ENCODE measurements around the gene RPL13A. TPM values are rescaled to one million over a fixed set of nuclear protein-coding genes. Genes with fewer than 3 reads are reported as not detected.

RPL13A gene
- total RNA-seq, 4 donors from 2014 or later: 1,462 to 5,863 (median 3,544) TPM

- intact Hi-C loops (cut with DNase I; ENCODE audit: low total_unique reads): no loop called here
- DNase-seq: no peak
- H3K27ac ChIP-seq: peak overlapping the region; percentile 93
- no peaks in the 10 kb centered on the region for H3K36me3 ChIP-seq
- TF ChIP-seq, protein P1, sequence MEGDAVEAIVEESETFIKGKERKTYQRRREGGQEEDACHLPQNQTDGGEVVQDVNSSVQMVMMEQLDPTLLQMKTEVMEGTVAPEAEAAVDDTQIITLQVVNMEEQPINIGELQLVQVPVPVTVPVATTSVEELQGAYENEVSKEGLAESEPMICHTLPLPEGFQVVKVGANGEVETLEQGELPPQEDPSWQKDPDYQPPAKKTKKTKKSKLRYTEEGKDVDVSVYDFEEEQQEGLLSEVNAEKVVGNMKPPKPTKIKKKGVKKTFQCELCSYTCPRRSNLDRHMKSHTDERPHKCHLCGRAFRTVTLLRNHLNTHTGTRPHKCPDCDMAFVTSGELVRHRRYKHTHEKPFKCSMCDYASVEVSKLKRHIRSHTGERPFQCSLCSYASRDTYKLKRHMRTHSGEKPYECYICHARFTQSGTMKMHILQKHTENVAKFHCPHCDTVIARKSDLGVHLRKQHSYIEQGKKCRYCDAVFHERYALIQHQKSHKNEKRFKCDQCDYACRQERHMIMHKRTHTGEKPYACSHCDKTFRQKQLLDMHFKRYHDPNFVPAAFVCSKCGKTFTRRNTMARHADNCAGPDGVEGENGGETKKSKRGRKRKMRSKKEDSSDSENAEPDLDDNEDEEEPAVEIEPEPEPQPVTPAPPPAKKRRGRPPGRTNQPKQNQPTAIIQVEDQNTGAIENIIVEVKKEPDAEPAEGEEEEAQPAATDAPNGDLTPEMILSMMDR (IDR thresholded peaks at IDR 0.05): no peak
- H3K4me3 ChIP-seq: peak overlapping the region; percentile 93 to 94
- H3K4me1 ChIP-seq: peaks cover 9 to 20% of the 10 kb centered on the region in 2 donors
- no peaks in the 10 kb centered on the region for H3K9me3 ChIP-seq
- H3K27me3 ChIP-seq: no peaks in the 10 kb centered on the region
Observed at GRCh38 chr19:49488863-49489537, 1.6 kb downstream of the RPL13A start.

DNA sequence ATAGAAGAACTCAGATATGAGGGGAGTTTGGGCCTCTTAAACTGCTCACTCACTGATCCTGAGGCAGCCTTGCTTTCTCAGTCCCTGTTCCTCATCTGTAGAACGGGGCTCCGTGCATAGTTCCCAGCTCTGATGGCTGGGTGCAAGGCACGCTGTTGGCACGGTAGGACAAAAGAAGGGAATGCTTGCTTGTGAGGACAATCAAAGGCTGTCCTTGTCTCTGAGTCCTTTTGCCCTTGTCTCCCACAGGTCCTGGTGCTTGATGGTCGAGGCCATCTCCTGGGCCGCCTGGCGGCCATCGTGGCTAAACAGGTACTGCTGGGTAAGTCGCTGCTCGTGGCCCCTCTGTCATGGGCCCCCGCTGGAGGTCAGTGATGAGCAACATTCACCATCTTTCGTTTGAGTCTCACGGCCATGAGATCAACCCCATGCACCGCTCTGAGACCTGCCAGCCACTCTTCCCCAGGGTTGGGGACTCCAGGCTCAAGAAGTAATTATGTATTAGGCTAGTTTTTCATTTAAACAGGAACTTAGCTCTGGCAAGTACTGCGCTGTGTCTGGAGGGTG is 2.3 kb downstream of the RPL13A start:
- H3K27ac ChIP-seq: peak overlapping the region in 1 of 2 donors; percentile 93
- peaks cover 9 to 20% of the 10 kb centered on the region in 2 donors for H3K4me1 ChIP-seq
- DNase-seq: no peak
- TF ChIP-seq, protein P1 (IDR thresholded peaks at IDR 0.05): no peak
- no peak for TF ChIP-seq POLR2A (IDR thresholded peaks at IDR 0.05)
- intact Hi-C loops (cut with DNase I; ENCODE audit: low total_unique reads): no loop called here
- H3K36me3 ChIP-seq: no peaks in the 10 kb centered on the region
- no peaks in the 10 kb centered on the region for H3K9me3 ChIP-seq
- H3K27me3 ChIP-seq: no peaks in the 10 kb centered on the region
- H3K4me3 ChIP-seq: peak overlapping the region in 1 of 2 donors; percentile 94

- Histone ChIP-seq H3K4me3 (no peak overlapping the region), H3K9me3 (no peaks in the 10 kb centered on the region), H3K36me3 (no peaks in the 10 kb centered on the region), H3K27me3 (no peaks in the 10 kb centered on the region), H3K27ac (peak overlapping the region in 1 of 2 donors; percentile 93), H3K4me1 (peaks cover 9 to 20% of the 10 kb centered on the region in 2 donors)
- intact Hi-C loops (cut with DNase I; ENCODE audit: low total_unique reads): no loop called here
- TF ChIP-seq, protein P1 (IDR thresholded peaks at IDR 0.05): no peak
- no peak for TF ChIP-seq POLR2A (IDR thresholded peaks at IDR 0.05)
- no peak for DNase-seq
Observed at GRCh38 chr19:49490287-49491029, 3.0 kb downstream of the RPL13A start.

DNA sequence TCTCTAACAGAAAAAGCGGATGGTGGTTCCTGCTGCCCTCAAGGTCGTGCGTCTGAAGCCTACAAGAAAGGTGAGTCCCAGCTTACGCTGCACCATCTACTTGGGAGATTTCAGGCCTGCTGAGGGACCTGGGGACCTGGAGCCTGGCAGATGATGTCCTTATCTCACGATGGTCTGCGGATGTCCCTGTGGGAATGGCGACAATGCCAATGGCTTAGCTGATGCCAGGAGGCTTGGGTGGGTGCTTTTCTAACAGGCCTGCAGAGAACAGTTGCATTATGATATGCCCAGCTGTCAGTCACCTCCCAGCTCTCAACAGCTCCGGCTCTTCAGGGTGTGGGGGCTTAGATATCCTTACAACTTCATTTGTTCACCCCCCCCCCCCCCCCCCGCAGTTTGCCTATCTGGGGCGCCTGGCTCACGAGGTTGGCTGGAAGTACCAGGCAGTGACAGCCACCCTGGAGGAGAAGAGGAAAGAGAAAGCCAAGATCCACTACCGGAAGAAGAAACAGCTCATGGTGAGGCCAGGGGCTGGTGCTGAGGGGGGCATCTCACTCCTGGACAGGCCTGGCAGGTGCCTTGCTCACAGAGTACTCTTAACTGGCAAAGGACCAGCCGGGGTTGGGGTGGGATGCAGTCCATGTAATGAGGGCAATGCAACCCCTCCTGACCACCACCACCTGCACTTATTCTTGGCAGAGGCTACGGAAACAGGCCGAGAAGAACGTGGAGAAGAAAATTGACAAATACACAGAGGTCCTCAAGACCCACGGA is 3.8 kb downstream of the RPL13A start:
- H3K27ac ChIP-seq: peak overlapping the region in 1 of 2 donors; percentile 6
- H3K36me3 ChIP-seq: no peaks in the 10 kb centered on the region
- peaks cover 9 to 23% of the 10 kb centered on the region in 2 donors for H3K4me1 ChIP-seq

More for the DNA sequence above, 3.8 kb downstream of the RPL13A start:
- H3K9me3 ChIP-seq: no peaks in the 10 kb centered on the region
- no peak for DNase-seq
- no peak overlapping the region for H3K4me3 ChIP-seq
- intact Hi-C loops (cut with DNase I; ENCODE audit: low total_unique reads): no loop called here
- TF ChIP-seq, protein P1 (IDR thresholded peaks at IDR 0.05): no peak
- no peak for TF ChIP-seq POLR2A (IDR thresholded peaks at IDR 0.05)
- no peaks in the 10 kb centered on the region for H3K27me3 ChIP-seq

All from uterus (tissue), 4 donors.